ENCODE results near the gene IL23A. TPM values are rescaled to one million over a fixed set of nuclear protein-coding genes. Genes with fewer than 3 reads are reported as not detected.

Gene IL23A, protein sequence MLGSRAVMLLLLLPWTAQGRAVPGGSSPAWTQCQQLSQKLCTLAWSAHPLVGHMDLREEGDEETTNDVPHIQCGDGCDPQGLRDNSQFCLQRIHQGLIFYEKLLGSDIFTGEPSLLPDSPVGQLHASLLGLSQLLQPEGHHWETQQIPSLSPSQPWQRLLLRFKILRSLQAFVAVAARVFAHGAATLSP
- 0.69 TPM for polyA plus RNA-seq (2013, experiment 1 of 4)
- polyA plus RNA-seq (2013, experiment 2 of 4) = 0.66 TPM
- 0.27 TPM for polyA plus RNA-seq (2013, experiment 3 of 4)
- polyA plus RNA-seq (2013, experiment 4 of 4) = 0.61 TPM

DNA sequence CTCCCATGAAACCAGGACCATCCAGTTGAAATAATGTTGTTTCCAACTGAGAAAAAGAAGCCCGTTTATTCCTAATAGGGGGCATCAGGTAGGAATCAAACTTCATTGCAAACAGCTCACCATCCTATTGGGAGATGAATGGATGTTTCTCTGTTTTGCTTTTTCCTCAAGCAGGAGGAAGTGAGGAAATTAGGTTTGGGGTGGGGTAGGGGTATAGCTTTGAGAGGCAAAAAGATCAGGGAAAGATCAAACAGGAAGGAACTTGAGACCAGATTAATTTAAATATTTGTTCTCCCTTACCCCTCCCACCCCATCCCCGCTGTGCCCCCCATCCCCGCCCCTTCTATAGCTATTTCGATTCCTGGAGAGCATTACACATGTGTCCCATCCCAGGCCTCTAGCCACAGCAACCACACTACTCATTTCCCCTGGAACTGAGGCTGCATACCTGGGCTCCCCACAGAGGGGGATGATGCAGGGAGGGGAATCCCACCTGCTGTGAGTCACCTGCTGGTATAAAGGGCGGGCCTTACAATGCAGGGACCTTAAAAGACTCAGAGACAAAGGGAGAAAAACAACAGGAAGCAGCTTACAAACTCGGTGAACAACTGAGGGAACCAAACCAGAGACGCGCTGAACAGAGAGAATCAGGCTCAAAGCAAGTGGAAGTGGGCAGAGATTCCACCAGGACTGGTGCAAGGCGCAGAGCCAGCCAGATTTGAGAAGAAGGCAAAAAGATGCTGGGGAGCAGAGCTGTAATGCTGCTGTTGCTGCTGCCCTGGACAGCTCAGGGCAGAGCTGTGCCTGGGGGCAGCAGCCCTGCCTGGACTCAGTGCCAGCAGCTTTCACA lies at the start of gene IL23A:
TSS of gene IL23A (plus strand) at position 577 of the 850 bp plus-strand sequence. CDS start at position 738, 161 bp downstream.
- no peaks in the 10 kb centered on the region for H3K9me3 ChIP-seq (ENCODE audit: control insufficient read depth, low read length)
- no peak within 1 kb of the TSS for H3K4me3 ChIP-seq (ENCODE audit: insufficient read depth, low read depth, low read length)
- H3K36me3 ChIP-seq (ENCODE audit: control insufficient read depth, insufficient read depth, low read length) = peaks cover 9% of the 10 kb centered on the region
- 29 to 31% methylated on average over 6 to 7 of the region's 9 CpGs for WGBS, 2 experiments
- H3K4me1 ChIP-seq (ENCODE audit: control insufficient read depth, insufficient read depth, low read length) = peaks cover 10% of the 10 kb centered on the region
- no peak within 1 kb of the TSS for H3K27ac ChIP-seq (ENCODE audit: insufficient read depth, low read depth, low read length, poor library complexity, severe bottlenecking)
- H3K27me3 ChIP-seq (ENCODE audit: control insufficient read depth, insufficient read depth, low read length, poor library complexity, severe bottlenecking) = no peaks in the 10 kb centered on the region

DNA sequence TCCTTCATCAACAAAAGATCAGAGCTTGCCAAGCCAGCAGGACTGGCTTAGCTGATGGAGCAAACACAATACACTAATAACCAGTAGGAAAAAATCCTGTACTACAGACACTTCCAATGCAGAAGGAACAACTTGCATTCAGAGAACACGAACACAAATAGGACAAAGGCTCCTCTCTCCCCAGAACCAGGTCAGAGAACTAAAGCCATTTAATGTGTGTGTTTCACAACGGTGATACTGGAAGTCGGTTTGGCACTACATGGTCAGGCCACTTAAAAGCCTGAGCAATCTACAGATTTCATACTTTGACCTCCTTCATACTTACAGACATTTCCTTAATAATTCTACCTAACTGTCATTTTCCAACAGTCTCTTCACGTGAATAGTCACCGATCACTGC lies 44.9 kb upstream of the IL23A start:
- no peaks in the 10 kb centered on the region for H3K9me3 ChIP-seq (ENCODE audit: control insufficient read depth, low read length)
- peaks cover 4% of the 10 kb centered on the region for H3K4me1 ChIP-seq (ENCODE audit: control insufficient read depth, insufficient read depth, low read length)
- peaks cover 4% of the 10 kb centered on the region for H3K36me3 ChIP-seq (ENCODE audit: control insufficient read depth, insufficient read depth, low read length)
- WGBS, 2 experiments = 90 to 94% methylated on average over 5 of the region's 5 CpGs
- no peak overlapping the region for H3K4me3 ChIP-seq (ENCODE audit: insufficient read depth, low read depth, low read length)
- no peaks in the 10 kb centered on the region for H3K27me3 ChIP-seq (ENCODE audit: control insufficient read depth, insufficient read depth, low read length, poor library complexity, severe bottlenecking)
- no peak overlapping the region for H3K27ac ChIP-seq (ENCODE audit: insufficient read depth, low read depth, low read length, poor library complexity, severe bottlenecking)

DNA sequence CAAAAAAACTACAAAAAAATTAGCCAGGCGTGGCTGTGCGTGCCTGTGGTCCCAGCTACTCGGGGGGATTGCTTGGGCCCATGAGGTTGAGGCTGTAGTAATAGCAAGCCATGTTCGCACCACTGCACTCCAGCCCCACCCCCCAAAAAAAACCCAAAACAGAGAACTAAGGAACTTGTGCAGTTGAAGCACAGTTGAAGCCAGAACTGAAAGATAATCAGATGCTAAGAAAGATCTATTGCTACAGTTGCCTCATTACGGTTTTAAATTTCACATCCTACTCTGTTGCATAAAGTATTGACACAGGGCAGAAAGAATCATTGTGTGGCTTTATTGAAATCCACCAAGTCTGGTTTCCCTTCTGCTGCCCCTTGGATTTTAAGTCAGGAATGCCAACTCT lies 42.4 kb upstream of the IL23A start:
- H3K36me3 ChIP-seq (ENCODE audit: control insufficient read depth, insufficient read depth, low read length) = peaks cover 4% of the 10 kb centered on the region
- no peaks in the 10 kb centered on the region for H3K9me3 ChIP-seq (ENCODE audit: control insufficient read depth, low read length)
- H3K27ac ChIP-seq (ENCODE audit: insufficient read depth, low read depth, low read length, poor library complexity, severe bottlenecking) = no peak overlapping the region
- WGBS, 2 experiments = 89 to 96% methylated on average over 5 of the region's 5 CpGs
- no peaks in the 10 kb centered on the region for H3K27me3 ChIP-seq (ENCODE audit: control insufficient read depth, insufficient read depth, low read length, poor library complexity, severe bottlenecking)
- peaks cover 4% of the 10 kb centered on the region for H3K4me1 ChIP-seq (ENCODE audit: control insufficient read depth, insufficient read depth, low read length)
- no peak overlapping the region for H3K4me3 ChIP-seq (ENCODE audit: insufficient read depth, low read depth, low read length)

DNA sequence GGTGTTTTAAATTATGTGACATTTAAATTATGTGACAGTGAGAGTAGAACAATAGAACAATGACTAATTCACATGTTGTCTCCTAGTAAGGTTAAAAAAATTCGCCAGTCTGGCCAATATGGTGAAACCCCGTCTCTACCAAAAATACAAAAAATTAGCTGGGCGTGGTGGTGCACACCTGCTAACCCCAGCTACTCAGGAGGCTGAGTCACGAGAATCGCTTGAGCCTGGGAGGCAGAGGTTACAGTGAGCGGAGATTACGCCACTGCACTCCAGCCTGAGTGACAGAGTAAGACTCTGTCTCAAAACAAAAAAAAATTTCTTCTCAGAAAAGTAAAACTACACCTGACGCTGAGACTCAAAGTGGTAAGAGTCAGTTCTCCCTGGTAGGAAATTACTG lies 41.3 kb upstream of the IL23A start:
- WGBS, 2 experiments = 96 to 97% methylated on average over 8 of the region's 8 CpGs
- H3K27ac ChIP-seq (ENCODE audit: insufficient read depth, low read depth, low read length, poor library complexity, severe bottlenecking) = no peak overlapping the region
- H3K4me3 ChIP-seq (ENCODE audit: insufficient read depth, low read depth, low read length) = no peak overlapping the region
- no peaks in the 10 kb centered on the region for H3K27me3 ChIP-seq (ENCODE audit: control insufficient read depth, insufficient read depth, low read length, poor library complexity, severe bottlenecking)
- H3K9me3 ChIP-seq (ENCODE audit: control insufficient read depth, low read length) = no peaks in the 10 kb centered on the region
- peaks cover 4% of the 10 kb centered on the region for H3K4me1 ChIP-seq (ENCODE audit: control insufficient read depth, insufficient read depth, low read length)
- H3K36me3 ChIP-seq (ENCODE audit: control insufficient read depth, insufficient read depth, low read length) = peaks cover 4% of the 10 kb centered on the region

DNA sequence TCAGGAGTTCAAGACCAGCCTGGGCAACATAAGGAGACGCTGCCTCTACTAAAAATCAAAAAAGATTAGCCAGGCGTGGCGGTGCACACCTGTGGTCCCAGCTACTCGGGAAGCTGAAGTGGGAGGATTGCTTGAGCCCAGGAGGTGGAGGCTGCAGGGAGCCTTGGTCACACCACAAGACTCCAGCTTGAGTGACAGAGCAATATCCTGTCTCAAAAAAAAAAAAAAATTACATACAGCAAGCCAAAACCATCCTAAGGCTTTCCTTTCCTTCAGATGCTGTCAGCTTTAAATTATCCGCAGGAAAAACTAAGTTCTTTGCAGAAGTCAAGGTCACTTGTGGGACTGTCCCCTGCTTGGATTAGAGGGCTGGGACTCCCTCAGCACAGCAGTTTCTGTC lies 39.9 kb upstream of the IL23A start:
- 93% methylated on average over 5 of the region's 5 CpGs for WGBS, 2 experiments
- Histone ChIP-seq H3K9me3 (ENCODE audit: control insufficient read depth, low read length) (no peaks in the 10 kb centered on the region), H3K4me3 (ENCODE audit: insufficient read depth, low read depth, low read length) (peak overlapping the region; percentile 96), H3K4me1 (ENCODE audit: control insufficient read depth, insufficient read depth, low read length) (peaks cover 4% of the 10 kb centered on the region), H3K27me3 (ENCODE audit: control insufficient read depth, insufficient read depth, low read length, poor library complexity, severe bottlenecking) (no peaks in the 10 kb centered on the region), H3K36me3 (ENCODE audit: control insufficient read depth, insufficient read depth, low read length) (peaks cover 4% of the 10 kb centered on the region), H3K27ac (ENCODE audit: insufficient read depth, low read depth, low read length, poor library complexity, severe bottlenecking) (no peak overlapping the region)

DNA sequence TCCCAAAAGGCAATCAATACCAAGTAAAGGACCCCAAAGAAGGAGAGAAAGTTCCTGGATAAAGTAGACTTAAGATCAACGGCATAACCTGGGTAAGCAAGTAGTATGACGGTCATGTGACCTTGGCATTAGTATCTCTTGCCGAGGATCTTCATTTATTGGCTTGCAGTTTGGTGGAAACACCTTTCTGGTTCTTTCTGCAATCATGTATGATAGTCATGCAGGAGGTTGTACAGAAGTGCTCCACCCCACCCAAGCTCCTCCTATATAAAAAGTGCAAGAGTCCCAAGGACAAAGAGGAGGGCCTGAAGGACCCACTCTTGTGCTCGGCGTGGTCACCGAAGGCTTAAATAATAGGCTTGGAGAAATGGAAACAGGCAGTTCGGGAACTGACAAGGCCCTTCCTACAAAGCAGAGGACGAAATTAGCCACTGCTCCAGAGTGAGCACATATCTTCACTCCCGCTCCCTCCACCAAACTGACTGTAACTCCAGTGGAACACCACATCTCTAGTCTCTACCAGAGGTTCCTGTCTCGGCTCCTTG lies 39.3 kb upstream of the IL23A start:
- 13% methylated on average over 10 of the region's 10 CpGs for WGBS, 2 experiments
- no peaks in the 10 kb centered on the region for H3K9me3 ChIP-seq (ENCODE audit: control insufficient read depth, low read length)
- peaks cover 4% of the 10 kb centered on the region for H3K36me3 ChIP-seq (ENCODE audit: control insufficient read depth, insufficient read depth, low read length)
- peaks cover 4% of the 10 kb centered on the region for H3K4me1 ChIP-seq (ENCODE audit: control insufficient read depth, insufficient read depth, low read length)
- no peaks in the 10 kb centered on the region for H3K27me3 ChIP-seq (ENCODE audit: control insufficient read depth, insufficient read depth, low read length, poor library complexity, severe bottlenecking)
- peak overlapping the region; percentile 96 for H3K4me3 ChIP-seq (ENCODE audit: insufficient read depth, low read depth, low read length)
- H3K27ac ChIP-seq (ENCODE audit: insufficient read depth, low read depth, low read length, poor library complexity, severe bottlenecking) = peak overlapping the region; percentile 78

DNA sequence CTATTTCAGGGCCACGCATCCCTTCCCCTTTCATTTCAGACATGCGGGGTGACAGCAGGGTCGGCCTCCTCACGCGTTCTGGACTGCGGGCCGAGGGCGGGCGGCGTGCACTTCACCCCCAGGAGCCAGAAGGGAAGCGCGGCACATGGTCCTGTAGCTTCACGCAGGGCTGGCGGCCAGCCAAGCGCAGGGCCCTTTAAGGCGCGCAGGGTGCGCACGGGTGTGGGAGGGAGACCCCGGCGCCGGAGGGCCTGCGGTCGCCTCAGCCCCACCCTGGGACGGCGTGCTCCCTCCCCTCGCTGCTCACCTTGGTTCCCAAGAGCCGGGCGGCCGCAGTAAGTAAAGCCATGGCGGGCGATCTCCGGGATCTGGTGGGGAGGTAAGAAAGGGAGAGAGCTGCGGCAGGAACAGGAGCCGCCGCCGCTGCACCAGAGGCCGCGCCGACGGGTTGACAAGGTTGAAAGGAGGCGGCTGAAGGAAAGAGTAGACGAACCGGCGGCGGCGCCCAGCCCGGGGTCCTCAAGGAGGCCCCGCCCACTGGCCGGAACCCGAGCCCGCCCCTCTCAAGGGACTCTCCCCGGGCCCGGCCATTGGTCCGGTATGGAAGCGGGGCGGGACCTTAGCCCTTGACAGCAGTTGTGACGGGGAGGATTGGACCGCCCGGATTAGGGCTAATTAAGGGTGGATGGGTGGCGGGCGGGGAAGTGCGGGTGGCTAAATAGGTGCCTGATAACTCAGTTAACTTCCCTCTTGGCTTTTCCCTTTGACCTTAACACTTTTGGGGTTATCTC lies 38.6 kb upstream of the IL23A start, which contains the start of gene CS:
TSS of gene CS (minus strand) at position 478 of the 791 bp plus-strand sequence. CDS start at position 349, 129 bp downstream.
- Histone ChIP-seq H3K27ac (ENCODE audit: insufficient read depth, low read depth, low read length, poor library complexity, severe bottlenecking) (peak within 1 kb of the TSS; percentile 78), H3K27me3 (ENCODE audit: control insufficient read depth, insufficient read depth, low read length, poor library complexity, severe bottlenecking) (no peaks in the 10 kb centered on the region), H3K4me3 (ENCODE audit: insufficient read depth, low read depth, low read length) (peak within 1 kb of the TSS; percentile 96), H3K9me3 (ENCODE audit: control insufficient read depth, low read length) (no peaks in the 10 kb centered on the region), H3K4me1 (ENCODE audit: control insufficient read depth, insufficient read depth, low read length) (peaks cover 4% of the 10 kb centered on the region), H3K36me3 (ENCODE audit: control insufficient read depth, insufficient read depth, low read length) (peaks cover 4% of the 10 kb centered on the region)
- WGBS, 2 experiments = 0% methylated on average over 63 of the region's 63 CpGs

DNA sequence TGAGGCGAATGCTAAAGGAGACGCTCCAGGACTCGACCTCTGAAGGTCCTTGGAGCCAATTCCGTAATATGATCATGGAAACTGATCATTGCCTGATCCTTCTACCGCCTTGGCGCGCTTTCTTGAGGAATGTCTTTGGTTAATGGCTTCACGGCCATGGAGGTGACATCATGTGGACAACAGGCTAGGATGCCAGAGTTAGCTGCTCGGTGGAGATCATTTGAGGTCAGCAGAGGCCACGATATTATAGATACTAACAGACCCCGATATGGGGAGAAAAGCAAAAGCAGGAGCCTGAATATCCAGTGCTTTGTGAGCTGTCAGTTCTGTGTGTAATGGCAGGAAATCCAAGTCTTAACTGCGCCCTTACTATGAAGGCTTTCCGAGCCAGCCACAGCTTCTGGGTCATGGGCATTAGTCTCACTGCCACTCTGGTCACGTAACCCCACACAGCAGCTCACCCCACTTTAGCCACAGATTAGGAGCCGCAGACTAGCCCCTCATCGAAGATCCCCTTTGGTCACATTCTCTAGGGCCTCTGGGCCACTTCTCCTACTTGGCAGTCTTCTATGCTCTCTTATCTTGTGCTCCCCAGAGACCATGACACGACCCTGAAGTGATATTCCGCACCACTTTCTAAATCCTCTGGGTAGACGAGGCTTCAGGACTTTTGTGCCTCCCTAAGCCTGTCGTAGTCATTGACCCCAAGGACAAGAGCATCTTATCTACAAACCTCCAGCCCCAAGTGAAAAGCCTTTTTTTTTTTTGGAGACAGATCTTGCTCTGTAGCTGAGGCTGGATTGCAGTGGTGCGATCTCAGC lies 37.8 kb upstream of the IL23A start:
- H3K27ac ChIP-seq (ENCODE audit: insufficient read depth, low read depth, low read length, poor library complexity, severe bottlenecking) = no peak overlapping the region
- H3K4me1 ChIP-seq (ENCODE audit: control insufficient read depth, insufficient read depth, low read length) = peaks cover 4% of the 10 kb centered on the region
- H3K9me3 ChIP-seq (ENCODE audit: control insufficient read depth, low read length) = no peaks in the 10 kb centered on the region
- H3K27me3 ChIP-seq (ENCODE audit: control insufficient read depth, insufficient read depth, low read length, poor library complexity, severe bottlenecking) = no peaks in the 10 kb centered on the region
- H3K4me3 ChIP-seq (ENCODE audit: insufficient read depth, low read depth, low read length) = peak overlapping the region; percentile 26
- H3K36me3 ChIP-seq (ENCODE audit: control insufficient read depth, insufficient read depth, low read length) = peaks cover 4% of the 10 kb centered on the region
- WGBS, 2 experiments = 69 to 71% methylated on average over 21 of the region's 21 CpGs

DNA sequence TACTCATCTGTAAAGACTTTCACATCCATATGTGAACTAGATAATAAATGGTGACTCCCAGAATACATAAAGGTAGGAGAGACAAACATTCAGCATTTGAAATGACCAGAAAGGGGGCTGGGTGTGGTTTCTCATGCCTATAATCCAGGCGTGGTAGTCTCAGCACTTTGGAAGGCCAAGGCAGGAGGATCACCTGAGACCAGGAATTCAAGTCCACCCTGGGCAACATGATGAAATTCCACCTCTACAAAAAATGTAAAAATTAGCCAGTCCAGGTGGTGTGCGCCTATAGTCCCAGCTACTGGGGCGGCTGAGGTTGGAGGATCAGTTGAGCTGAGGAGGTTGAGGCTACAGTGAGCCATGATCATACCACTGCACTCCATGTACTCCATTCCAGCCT lies 34.4 kb upstream of the IL23A start:
- Histone ChIP-seq H3K9me3 (ENCODE audit: control insufficient read depth, low read length) (no peaks in the 10 kb centered on the region), H3K4me3 (ENCODE audit: insufficient read depth, low read depth, low read length) (no peak overlapping the region), H3K27me3 (ENCODE audit: control insufficient read depth, insufficient read depth, low read length, poor library complexity, severe bottlenecking) (no peaks in the 10 kb centered on the region), H3K36me3 (ENCODE audit: control insufficient read depth, insufficient read depth, low read length) (peaks cover 17% of the 10 kb centered on the region), H3K27ac (ENCODE audit: insufficient read depth, low read depth, low read length, poor library complexity, severe bottlenecking) (no peak overlapping the region), H3K4me1 (ENCODE audit: control insufficient read depth, insufficient read depth, low read length) (no peaks in the 10 kb centered on the region)
- WGBS, 2 experiments = 93% methylated on average over 3 of the region's 3 CpGs

Measured in ectodermal cell (in vitro differentiated cells).